CD8-positive, alpha-beta memory T cell (primary cell): ENCODE results near the gene DIPK1A. TPM values are rescaled to one million over a fixed set of nuclear protein-coding genes. Genes with fewer than 3 reads are reported as not detected.

Experiments
- CTCF ChIA-PET: fragments of 350-600 bp; sonication (Branson Sonifier 250); formaldehyde crosslinking; loops from one replicate; lab custom pipeline; 2021; ENCODE audit warnings: antibody characterized with exemption; lab: Charles Lee
- POLR2A ChIA-PET: fragments of 350-600 bp; sonication (Branson Sonifier 250); formaldehyde crosslinking; loops from one replicate; lab custom pipeline; 2021; ENCODE audit warnings: antibody characterized with exemption; lab: Charles Lee
- DNase-seq, 5 donors: peaks; one replicate each; pipeline versions ENCODE4 v3.0.0 to v3.0.0-alpha.2; 2020 to 2022; ENCODE audit warnings: mixed read lengths in 1 of 5
- H3K27ac ChIP-seq: one replicate; pipeline ENCODE4 v1.7.0; 2013; ENCODE audit warnings: low read depth, mild to moderate bottlenecking, low read length, moderate library complexity
- H3K27me3 ChIP-seq: 2 replicates; pipeline ENCODE4 v1.7.0; 2013; ENCODE audit warnings: low read length, mild to moderate bottlenecking; ENCODE audit not compliant: insufficient read depth, poor library complexity, severe bottlenecking
- H3K36me3 ChIP-seq: 2 replicates; pipeline ENCODE4 v1.7.0; 2013; ENCODE audit warnings: mild to moderate bottlenecking, low read length, moderate library complexity; ENCODE audit not compliant: insufficient read depth
- H3K4me1 ChIP-seq: 2 replicates; pipeline ENCODE4 v1.7.0; 2013; ENCODE audit warnings: mild to moderate bottlenecking, low read length, moderate library complexity; ENCODE audit not compliant: insufficient read depth
- H3K4me3 ChIP-seq: 2 replicates; pipeline ENCODE4 v1.7.0; 2013; ENCODE audit warnings: mild to moderate bottlenecking, low read length
- H3K9me3 ChIP-seq: 2 replicates; pipeline ENCODE4 v1.7.0; 2013; ENCODE audit warnings: mild to moderate bottlenecking, low read length
- H3K27ac Mint-ChIP-seq, 8 donors: one replicate each; pipeline ENCODE4 v1.8.0; 2020 to 2021; ENCODE audit warnings: mixed read lengths in 8 of 8, mild to moderate bottlenecking in 6 of 8, inconsistent platforms in 3 of 8, moderate library complexity in 3 of 8
- H3K27me3 Mint-ChIP-seq, 2 donors: one replicate each; pipeline ENCODE4 v1.8.0; 2020 to 2021; ENCODE audit warnings: mixed read lengths in 2 of 2, mild to moderate bottlenecking in 1 of 2, moderate library complexity in 1 of 2
- H3K36me3 Mint-ChIP-seq, 3 donors: one replicate each; pipeline ENCODE4 v1.8.0; 2020 to 2021; ENCODE audit warnings: mixed read lengths in 3 of 3, inconsistent platforms in 1 of 3, mild to moderate bottlenecking in 1 of 3
- H3K4me1 Mint-ChIP-seq, 3 donors: one replicate each; pipeline ENCODE4 v1.8.0; 2020 to 2021; ENCODE audit warnings: mixed read lengths in 3 of 3, inconsistent platforms in 1 of 3, mild to moderate bottlenecking in 1 of 3
- H3K4me3 Mint-ChIP-seq, 7 donors: one replicate each; pipeline ENCODE4 v1.8.0; 2020 to 2021; ENCODE audit warnings: mixed read lengths in 7 of 7, mild to moderate bottlenecking in 6 of 7, moderate library complexity in 4 of 7, inconsistent platforms in 2 of 7
- H3K9me3 Mint-ChIP-seq, 5 donors: one replicate each; pipeline ENCODE4 v1.8.0; 2020 to 2022; ENCODE audit warnings: mixed read lengths in 5 of 5, mild to moderate bottlenecking in 3 of 5, moderate library complexity in 2 of 5, inconsistent platforms in 1 of 5
- polyA plus RNA-seq: library from polyadenylated mRNA; unstranded; fragments of 300-500 nt; fragmentation: Illumina TruSeq; gene quantifications from one replicate; pipeline ENCODE4 v1.2.3, GENCODE V29; 2021
- total RNA-seq, 2 experiments: library from RNA; stranded (reverse); gene quantifications; one replicate each; pipeline ENCODE4 v1.2.3, GENCODE V29; 2021

DIPK1A gene
- total and polyA plus RNA-seq, 3 experiments from 2014 or later: 10.9 to 15.7 (median 12.9) TPM

- no peaks in the 10 kb centered on the region for H3K9me3 ChIP-seq
- DNase-seq: peak in 2 of 5 donors; percentile 32
- H3K36me3 Mint-ChIP-seq: no peaks in the 10 kb centered on the region
- peak overlapping the region in 3 of 8 donors; percentile 8 to 83 (median 18) for H3K27ac Mint-ChIP-seq
- H3K4me1 ChIP-seq: peaks cover 49% of the 10 kb centered on the region
- H3K4me3 ChIP-seq: no peak overlapping the region
- H3K4me1 Mint-ChIP-seq: peaks cover 19 to 29% (median 26%) of the 10 kb centered on the region in 3 donors
- H3K27me3 Mint-ChIP-seq: no peaks in the 10 kb centered on the region
- no peaks in the 10 kb centered on the region for H3K9me3 Mint-ChIP-seq
- no peaks in the 10 kb centered on the region for H3K27me3 ChIP-seq
- no peaks in the 10 kb centered on the region for H3K36me3 ChIP-seq
- no peak overlapping the region for H3K4me3 Mint-ChIP-seq
- ChIA-PET POLR2A (interaction anchor here (0.7 kb wide), 1 partner anchor 25 kb away, joined by 3 read pairs; no protein-coding TSS in a partner anchor), CTCF (interaction anchor here (0.9 to 13.9 kb wide), 14 partner anchors 7 to 129 kb away, joined by 3 to 172 read pairs (median 4); no protein-coding TSS in a partner anchor)
- no peak overlapping the region for H3K27ac ChIP-seq
Observed at GRCh38 chr1:92968138-92969032, 7.1 kb upstream of the DIPK1A start.

GRCh38 chr1:92964998-92965397, 3.7 kb upstream of the DIPK1A start:
- DNase-seq: peak in 3 of 5 donors; percentile 66 to 76 (median 68)
- POLR2A ChIA-PET: interaction anchor here (0.8 to 1.2 kb wide), 2 partner anchors 16 to 133 kb away, joined by 3 read pairs; partner anchors contain the start of gene RPL5
- no peak overlapping the region for H3K27ac ChIP-seq

GRCh38 chr1:92964316-92964715, 3.1 kb upstream of the DIPK1A start:
- Mint-ChIP-seq H3K9me3 (no peaks in the 10 kb centered on the region), H3K27ac (no peak overlapping the region), H3K4me1 (peaks cover 20 to 22% (median 20%) of the 10 kb centered on the region in 3 donors), H3K36me3 (peaks cover 0 to 9% (median 2%) of the 10 kb centered on the region in 3 donors), H3K4me3 (no peak overlapping the region), H3K27me3 (peaks cover 0 to 3% of the 10 kb centered on the region in 2 donors)
- H3K4me3 ChIP-seq: no peak overlapping the region
- no peaks in the 10 kb centered on the region for H3K9me3 ChIP-seq
- H3K36me3 ChIP-seq: no peaks in the 10 kb centered on the region
- H3K4me1 ChIP-seq: peaks cover 59% of the 10 kb centered on the region
- POLR2A ChIA-PET: interaction anchor here (1.2 to 3.5 kb wide), 2 partner anchors 16 to 132 kb away, joined by 3 to 32 read pairs; partner anchors contain the start of gene RPL5
- H3K27ac ChIP-seq: no peak overlapping the region
- CTCF ChIA-PET: interaction anchor here (0.8 to 11.1 kb wide), 6 partner anchors 11 to 104 kb away, joined by 3 to 187 read pairs (median 8); no protein-coding TSS in a partner anchor
- no peaks in the 10 kb centered on the region for H3K27me3 ChIP-seq
- no peak for DNase-seq

More at GRCh38 chr1:92964998-92965397, 3.7 kb upstream of the DIPK1A start:
- Mint-ChIP-seq H3K9me3 (no peaks in the 10 kb centered on the region), H3K4me1 (peaks cover 20 to 22% (median 21%) of the 10 kb centered on the region in 3 donors), H3K27me3 (peaks cover 0 to 3% of the 10 kb centered on the region in 2 donors), H3K36me3 (peaks cover 0 to 9% (median under 1%) of the 10 kb centered on the region in 3 donors), H3K27ac (no peak overlapping the region), H3K4me3 (no peak overlapping the region)
- Histone ChIP-seq H3K36me3 (no peaks in the 10 kb centered on the region), H3K27me3 (no peaks in the 10 kb centered on the region), H3K4me1 (peaks cover 56% of the 10 kb centered on the region), H3K4me3 (peak overlapping the region; percentile 31), H3K9me3 (no peaks in the 10 kb centered on the region)
- CTCF ChIA-PET: interaction anchor here (0.8 to 11.1 kb wide), 5 partner anchors 10 to 105 kb away, joined by 3 to 187 read pairs (median 5); no protein-coding TSS in a partner anchor

GRCh38 chr1:92961896-92962752, 862 bp upstream of the DIPK1A start:
- Mint-ChIP-seq H3K4me1 (peaks cover 28% of the 10 kb centered on the region in 3 donors), H3K4me3 (no peak overlapping the region), H3K36me3 (peaks cover 0 to 9% (median 2%) of the 10 kb centered on the region in 3 donors), H3K9me3 (no peaks in the 10 kb centered on the region), H3K27ac (no peak overlapping the region), H3K27me3 (peaks cover 0 to 3% of the 10 kb centered on the region in 2 donors)
- peaks cover 67% of the 10 kb centered on the region for H3K4me1 ChIP-seq
- ChIA-PET CTCF (interaction anchor here (0.7 to 11.1 kb wide), 20 partner anchors 9 to 947 kb away, joined by 3 to 187 read pairs (median 6); partner anchors contain the start of genes GCLM, MTF2 and RPL5), POLR2A (interaction anchor here (0.6 to 3.5 kb wide), 20 partner anchors 9 to 1456 kb away, joined by 3 to 40 read pairs (median 5); partner anchors contain the start of genes ABCD3, MTF2 and RPL5)
- H3K36me3 ChIP-seq: no peaks in the 10 kb centered on the region
- peak; percentile 46 to 86 (median 79) for DNase-seq
- peak overlapping the region; percentile 90 for H3K27ac ChIP-seq
- H3K27me3 ChIP-seq: no peaks in the 10 kb centered on the region
- no peaks in the 10 kb centered on the region for H3K9me3 ChIP-seq
- peak overlapping the region; percentile 82 for H3K4me3 ChIP-seq

GRCh38 chr1:92960395-92961130, 699 bp downstream of the DIPK1A start:
- H3K9me3 Mint-ChIP-seq: no peaks in the 10 kb centered on the region
- Histone ChIP-seq H3K9me3 (no peaks in the 10 kb centered on the region), H3K27ac (peak overlapping the region; percentile 86), H3K36me3 (no peaks in the 10 kb centered on the region), H3K4me3 (peak overlapping the region; percentile 93), H3K27me3 (no peaks in the 10 kb centered on the region), H3K4me1 (peaks cover 74% of the 10 kb centered on the region)
- peaks cover 0 to 9% (median 2%) of the 10 kb centered on the region in 3 donors for H3K36me3 Mint-ChIP-seq
- H3K27ac Mint-ChIP-seq: peak overlapping the region; percentile 90 to 99 (median 96)
- CTCF ChIA-PET: interaction anchor here (0.6 to 11.1 kb wide), 30 partner anchors 10 to 385 kb away, joined by 3 to 187 read pairs (median 5); partner anchors contain the start of genes DR1 and RPL5
- POLR2A ChIA-PET: interaction anchor here (0.5 to 3.5 kb wide), 11 partner anchors 12 to 886 kb away, joined by 3 to 40 read pairs (median 5); partner anchors contain the start of gene RPL5
- H3K27me3 Mint-ChIP-seq: peaks cover 0 to 3% of the 10 kb centered on the region in 2 donors
- H3K4me3 Mint-ChIP-seq: peak overlapping the region in 6 of 7 donors; percentile 88 to 96 (median 91)
- peak; percentile 26 to 78 (median 72) for DNase-seq
- H3K4me1 Mint-ChIP-seq: peaks cover 43% of the 10 kb centered on the region in 3 donors

- CTCF ChIA-PET: interaction anchor here (2.0 to 11.1 kb wide), 4 partner anchors 10 to 98 kb away, joined by 5 to 187 read pairs (median 20); no protein-coding TSS in a partner anchor
- Mint-ChIP-seq H3K4me3 (peak overlapping the region in 6 of 7 donors; percentile 0 to 60 (median 26)), H3K27me3 (peaks cover 0 to 3% of the 10 kb centered on the region in 2 donors), H3K27ac (peak overlapping the region; percentile 13 to 92 (median 70)), H3K4me1 (peaks cover 53 to 60% (median 54%) of the 10 kb centered on the region in 3 donors), H3K36me3 (peaks cover 0 to 9% (median 2%) of the 10 kb centered on the region in 3 donors), H3K9me3 (no peaks in the 10 kb centered on the region)
- Histone ChIP-seq H3K27ac (no peak overlapping the region), H3K27me3 (no peaks in the 10 kb centered on the region), H3K9me3 (no peaks in the 10 kb centered on the region), H3K4me1 (peaks cover 58% of the 10 kb centered on the region), H3K4me3 (no peak overlapping the region), H3K36me3 (no peaks in the 10 kb centered on the region)
- POLR2A ChIA-PET: no interaction called here
- DNase-seq: no peak
Observed at GRCh38 chr1:92958203-92958970, 2.9 kb downstream of the DIPK1A start.
